ENCODE results near the gene IL15. TPM values are rescaled to one million over a fixed set of nuclear protein-coding genes. Genes with fewer than 3 reads are reported as not detected.

Gene IL15
- total and polyA plus RNA-seq, 2 experiments from 2014 or later = not detected

DNA sequence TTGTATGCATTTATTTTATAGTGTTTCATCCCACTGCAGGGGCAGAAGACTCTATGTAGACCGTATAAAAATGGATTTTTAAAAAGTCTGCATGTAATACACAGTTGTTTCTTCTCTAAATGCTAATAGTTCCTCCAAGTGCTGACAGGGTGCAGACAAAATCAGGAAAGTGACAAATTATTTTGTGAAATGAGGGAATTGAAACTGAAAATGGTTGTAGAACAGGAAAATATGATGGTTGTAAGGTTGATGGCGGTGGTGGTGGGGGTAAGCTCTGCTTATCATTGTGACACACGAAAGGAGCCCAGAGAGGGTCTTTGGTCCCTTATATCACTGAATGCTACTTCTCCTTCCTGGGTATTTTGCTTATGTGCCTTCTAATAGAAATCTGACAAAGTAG is 4.3 kb downstream of the IL15 start:
- Histone ChIP-seq H3K9me3 (ENCODE audit: low read depth) (no peaks in the 10 kb centered on the region), H3K36me3 (no peaks in the 10 kb centered on the region), H3K4me1 (ENCODE audit: low read depth) (no peaks in the 10 kb centered on the region), H3K27ac (no peak overlapping the region), H3K27me3 (peaks cover 40% of the 10 kb centered on the region), H3K4me3 (no peak overlapping the region)
- no peak for DNase-seq (ENCODE audit: low read depth in 1 of 2, low spot score in 1 of 2)
- TF ChIP-seq, protein P1, sequence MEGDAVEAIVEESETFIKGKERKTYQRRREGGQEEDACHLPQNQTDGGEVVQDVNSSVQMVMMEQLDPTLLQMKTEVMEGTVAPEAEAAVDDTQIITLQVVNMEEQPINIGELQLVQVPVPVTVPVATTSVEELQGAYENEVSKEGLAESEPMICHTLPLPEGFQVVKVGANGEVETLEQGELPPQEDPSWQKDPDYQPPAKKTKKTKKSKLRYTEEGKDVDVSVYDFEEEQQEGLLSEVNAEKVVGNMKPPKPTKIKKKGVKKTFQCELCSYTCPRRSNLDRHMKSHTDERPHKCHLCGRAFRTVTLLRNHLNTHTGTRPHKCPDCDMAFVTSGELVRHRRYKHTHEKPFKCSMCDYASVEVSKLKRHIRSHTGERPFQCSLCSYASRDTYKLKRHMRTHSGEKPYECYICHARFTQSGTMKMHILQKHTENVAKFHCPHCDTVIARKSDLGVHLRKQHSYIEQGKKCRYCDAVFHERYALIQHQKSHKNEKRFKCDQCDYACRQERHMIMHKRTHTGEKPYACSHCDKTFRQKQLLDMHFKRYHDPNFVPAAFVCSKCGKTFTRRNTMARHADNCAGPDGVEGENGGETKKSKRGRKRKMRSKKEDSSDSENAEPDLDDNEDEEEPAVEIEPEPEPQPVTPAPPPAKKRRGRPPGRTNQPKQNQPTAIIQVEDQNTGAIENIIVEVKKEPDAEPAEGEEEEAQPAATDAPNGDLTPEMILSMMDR (IDR thresholded peaks at IDR 0.05; ENCODE audit: low read depth, low read length) = no peak

DNA sequence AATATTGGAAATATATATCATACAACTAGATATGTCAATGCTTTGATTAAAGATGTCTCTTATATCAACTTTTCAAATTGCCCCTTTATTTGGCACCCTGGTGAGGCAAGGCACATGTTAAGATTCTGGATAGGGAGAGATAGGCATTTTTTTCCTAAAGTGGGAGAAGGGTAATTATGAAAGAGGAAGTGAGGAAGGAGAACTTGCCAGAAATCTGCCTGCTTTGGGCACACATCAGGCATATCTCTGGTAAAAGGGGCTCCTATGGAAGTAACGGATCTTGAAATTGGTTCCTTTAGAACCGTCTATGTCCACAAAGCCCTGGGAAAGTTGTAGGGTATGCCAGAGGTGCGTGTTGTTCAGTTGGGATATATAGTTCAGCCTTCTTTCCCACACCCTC is 5.7 kb downstream of the IL15 start:
- Histone ChIP-seq H3K9me3 (ENCODE audit: low read depth) (no peaks in the 10 kb centered on the region), H3K27me3 (peaks cover 27% of the 10 kb centered on the region), H3K4me1 (ENCODE audit: low read depth) (no peaks in the 10 kb centered on the region), H3K4me3 (no peak overlapping the region), H3K27ac (no peak overlapping the region), H3K36me3 (no peaks in the 10 kb centered on the region)
- DNase-seq (ENCODE audit: low read depth in 1 of 2, low spot score in 1 of 2) = no peak
- TF ChIP-seq, protein P1 (IDR thresholded peaks at IDR 0.05; ENCODE audit: low read depth, low read length) = no peak

DNA sequence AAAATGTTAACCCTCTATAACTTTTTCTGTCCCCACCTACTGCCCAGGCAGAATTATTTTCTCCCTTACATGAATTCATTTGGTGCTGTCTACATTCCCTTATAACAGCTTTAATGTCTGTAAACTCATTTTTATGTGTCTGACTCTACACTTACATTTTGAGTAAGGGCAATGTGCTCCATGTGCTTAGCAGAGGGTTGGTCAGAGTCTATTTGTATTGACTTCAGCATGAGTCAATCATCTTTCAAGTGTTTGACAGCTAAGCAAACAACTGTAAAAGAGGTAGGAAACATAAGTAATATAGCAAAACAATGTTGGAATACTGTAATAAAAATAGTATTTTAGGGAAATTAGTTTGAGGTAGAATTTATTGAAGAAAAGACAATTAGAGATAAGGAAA is 6.3 kb downstream of the IL15 start:
- Histone ChIP-seq H3K27me3 (peaks cover 20% of the 10 kb centered on the region), H3K4me3 (no peak overlapping the region), H3K4me1 (ENCODE audit: low read depth) (no peaks in the 10 kb centered on the region), H3K27ac (no peak overlapping the region), H3K36me3 (no peaks in the 10 kb centered on the region), H3K9me3 (ENCODE audit: low read depth) (no peaks in the 10 kb centered on the region)
- TF ChIP-seq, protein P1 (IDR thresholded peaks at IDR 0.05; ENCODE audit: low read depth, low read length) = no peak
- DNase-seq (ENCODE audit: low read depth in 1 of 2, low spot score in 1 of 2) = no peak

DNA sequence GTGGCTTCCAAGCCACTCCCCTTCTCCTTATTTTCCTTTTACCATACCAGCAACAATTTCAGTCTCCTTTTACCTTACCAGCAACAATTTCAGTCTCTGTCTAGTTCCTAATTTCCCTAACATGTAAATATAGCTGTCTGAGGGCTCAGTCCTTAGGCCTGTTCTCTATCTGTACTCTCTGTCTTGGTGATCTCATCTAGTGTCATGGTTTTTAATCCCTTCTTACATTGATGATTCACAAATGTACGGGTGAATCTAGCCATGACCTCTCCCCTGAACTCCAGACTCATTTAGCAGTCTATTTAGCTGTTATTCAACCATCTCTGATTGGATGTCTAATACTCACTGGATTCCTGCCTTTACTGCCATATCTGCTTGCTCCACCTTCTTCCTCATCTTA is 7.2 kb downstream of the IL15 start:
- TF ChIP-seq, protein P1 (IDR thresholded peaks at IDR 0.05; ENCODE audit: low read depth, low read length) = no peak
- H3K4me1 ChIP-seq (ENCODE audit: low read depth) = no peaks in the 10 kb centered on the region
- no peaks in the 10 kb centered on the region for H3K9me3 ChIP-seq (ENCODE audit: low read depth)
- H3K27me3 ChIP-seq = peaks cover 12% of the 10 kb centered on the region
- H3K36me3 ChIP-seq = no peaks in the 10 kb centered on the region
- no peak overlapping the region for H3K4me3 ChIP-seq
- H3K27ac ChIP-seq = no peak overlapping the region
- DNase-seq (ENCODE audit: low read depth in 1 of 2, low spot score in 1 of 2) = no peak

GRCh38 chr4:141645611-141646340 is 9.4 kb downstream of the IL15 start:
- TF ChIP-seq, protein P1 (IDR thresholded peaks at IDR 0.05; ENCODE audit: low read depth, low read length) = no peak
- Histone ChIP-seq H3K9me3 (ENCODE audit: low read depth) (no peaks in the 10 kb centered on the region), H3K4me1 (ENCODE audit: low read depth) (no peaks in the 10 kb centered on the region), H3K36me3 (no peaks in the 10 kb centered on the region), H3K27ac (no peak overlapping the region), H3K27me3 (no peaks in the 10 kb centered on the region), H3K4me3 (no peak overlapping the region)
- peak in 1 of 2 donors; percentile 41 for DNase-seq (ENCODE audit: low read depth in 1 of 2, low spot score in 1 of 2)

Data from cardiac muscle cell (in vitro differentiated cells and primary cell).